Inflammatory macrophage treated with lipopolysaccharide for 4 hours (primary cell): Measurements from ENCODE around the gene ZNF133.
"Not testable (repeated sequence)": the region's sequence is repeated elsewhere in the genome, so short reads cannot be mapped to it uniquely, and the experiment has no call there.

Source experiments
- DNase-seq: peaks from one replicate; pipeline ENCODE4 v3.0.0-alpha.2; 2020

ZNF133 gene

GRCh38 chr20:18287546-18287914, 797 bp upstream of the ZNF133 start:
- no peak for DNase-seq

DNA sequence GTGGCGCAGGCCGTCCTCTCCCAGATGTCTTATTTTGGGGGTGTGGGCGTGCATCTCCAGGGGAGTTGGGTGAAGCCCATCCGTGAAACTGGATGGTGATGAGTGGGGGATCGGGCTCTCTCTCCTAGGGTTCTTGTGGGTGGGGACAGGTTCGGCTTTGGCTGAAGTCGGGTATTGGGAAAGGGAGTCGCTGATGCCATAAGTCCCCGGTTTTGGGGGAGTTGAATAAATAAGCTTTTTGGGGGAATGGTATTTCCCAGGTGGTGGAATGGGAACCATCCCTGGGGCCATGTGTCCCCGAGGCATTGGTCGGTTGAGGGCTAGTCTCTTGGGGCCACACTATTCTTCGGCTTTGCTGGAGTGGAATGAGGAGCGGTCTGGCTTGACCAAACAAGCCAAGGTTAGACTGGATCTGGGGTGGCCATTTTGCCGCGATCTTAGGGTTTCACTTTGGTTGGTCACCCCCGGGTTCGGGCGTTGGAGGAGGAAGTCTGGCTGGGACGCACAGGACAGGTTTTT, 481 bp downstream of the ZNF133 start:
- DNase-seq = no peak

DNA sequence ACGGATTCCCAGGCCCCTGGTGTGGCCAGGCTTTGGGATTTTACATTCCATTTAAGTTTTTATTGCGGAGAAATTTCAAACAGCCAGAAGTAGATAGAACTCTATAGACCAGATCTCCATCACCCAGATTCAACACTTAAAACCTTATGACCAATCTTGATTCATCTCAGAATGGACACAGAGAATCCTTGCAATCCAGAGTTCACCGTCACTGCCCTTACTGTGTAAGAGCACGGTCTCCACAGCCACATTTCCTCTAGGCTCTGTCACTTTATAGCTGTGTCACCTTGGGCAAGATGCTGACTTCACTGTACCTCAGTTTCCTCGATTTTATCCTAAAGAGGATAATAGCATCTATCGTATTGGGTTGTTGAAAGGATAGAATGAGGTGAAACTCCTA, 979 bp downstream of the ZNF133 start:
- DNase-seq = no peak

DNA sequence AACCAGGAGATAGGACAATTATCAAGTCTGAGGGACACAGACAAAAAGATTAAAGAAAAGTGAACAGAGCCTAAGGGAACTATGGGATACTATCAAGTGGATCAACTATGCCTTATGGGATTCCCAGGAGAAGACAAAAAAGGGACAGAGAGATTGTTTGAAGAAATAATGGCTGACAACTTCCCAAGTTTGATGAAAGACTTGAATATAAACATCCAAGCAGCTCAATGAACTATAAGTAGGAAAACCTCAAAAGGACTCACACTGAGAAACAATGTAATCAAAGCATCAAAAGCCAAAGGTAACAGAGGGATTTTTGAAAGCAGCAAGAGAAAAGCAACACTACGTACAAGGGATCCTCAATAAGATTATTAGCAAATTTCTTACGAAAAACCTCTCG, 11.0 kb downstream of the ZNF133 start:
- no peak for DNase-seq

GRCh38 chr20:18304618-18305017, 16.3 kb downstream of the ZNF133 start:
- no peak for DNase-seq

DNA sequence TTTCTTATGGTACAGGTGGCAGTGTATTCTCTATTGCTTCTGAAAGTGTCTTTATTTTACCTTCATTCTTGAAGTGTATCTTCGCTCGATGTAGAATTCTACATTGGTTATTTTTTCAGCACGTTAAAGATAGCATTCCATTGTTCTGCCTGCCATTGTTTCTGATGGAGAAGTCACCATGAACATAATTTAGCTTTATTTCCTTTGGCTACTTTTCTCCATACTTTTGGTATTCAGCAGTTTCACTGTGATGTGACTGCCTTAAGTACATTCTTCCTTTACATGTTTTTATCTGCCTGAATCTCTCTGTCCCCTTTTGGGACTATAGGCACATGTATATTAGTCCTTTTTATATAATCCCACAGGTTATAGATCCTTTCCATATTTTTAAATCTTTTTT, 19.0 kb downstream of the ZNF133 start:
- no peak for DNase-seq

GRCh38 chr20:18310051-18310450, 21.7 kb downstream of the ZNF133 start:
- DNase-seq = no peak

DNA sequence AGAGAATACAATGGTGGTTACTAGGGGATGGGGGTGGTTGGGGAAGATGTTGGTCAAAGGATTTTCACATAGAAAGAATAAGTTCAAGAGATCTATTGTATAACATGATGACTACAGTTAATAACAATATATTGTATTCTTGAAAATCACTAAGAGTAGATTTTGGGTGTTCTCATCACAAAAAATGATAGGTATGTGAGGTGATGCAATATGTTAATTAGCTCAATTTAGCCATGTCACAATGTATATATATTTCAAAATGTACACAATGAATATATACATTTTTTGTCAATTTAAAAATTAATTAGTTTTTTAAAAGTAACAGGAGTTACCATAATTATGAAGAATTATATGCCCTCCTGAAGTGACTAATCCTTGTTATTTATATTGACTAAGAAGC, 22.3 kb downstream of the ZNF133 start:
- DNase-seq = no peak

DNA sequence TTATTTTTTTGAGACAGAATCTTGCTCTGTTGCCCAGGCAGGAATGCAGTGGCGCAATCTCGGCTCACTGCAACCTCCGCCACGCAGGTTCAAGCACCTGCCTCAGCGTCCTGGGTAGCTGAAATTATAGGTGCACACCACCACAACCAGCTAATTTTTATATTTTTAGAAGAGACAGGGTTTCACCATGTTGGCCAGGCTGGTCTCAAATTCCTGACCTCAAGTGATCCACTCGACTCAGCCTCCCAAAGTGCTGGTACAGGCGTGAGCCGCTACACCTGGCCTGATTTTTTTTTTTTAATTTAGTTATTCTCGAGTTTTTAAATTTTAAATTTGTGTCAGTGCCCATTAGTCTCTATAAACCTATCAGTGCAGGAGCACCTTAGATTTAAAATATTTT, 24.4 kb downstream of the ZNF133 start:
- no peak for DNase-seq

DNA sequence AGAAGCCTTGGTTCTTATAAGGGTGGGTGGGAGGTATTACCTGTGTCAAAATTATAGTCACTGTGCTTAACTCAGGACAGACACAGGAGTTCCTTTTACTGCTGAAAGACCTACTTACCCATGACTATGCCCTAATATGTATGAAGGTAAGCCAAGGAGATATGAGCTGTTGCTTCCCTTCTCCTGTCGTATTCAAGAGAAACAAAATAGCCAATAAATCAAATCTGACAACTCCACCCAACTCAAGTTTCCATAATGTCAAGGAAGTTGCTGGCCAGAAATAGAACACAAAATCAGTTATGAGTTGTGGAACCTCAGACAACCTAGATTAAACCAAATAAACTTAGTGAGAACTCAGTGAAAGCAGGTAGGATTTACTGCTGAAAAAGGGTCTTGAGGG, 25.1 kb downstream of the ZNF133 start:
- no peak for DNase-seq

- DNase-seq = no peak
Observed at GRCh38 chr20:18314786-18315406, 26.6 kb downstream of the ZNF133 start.

GRCh38 chr20:18316166-18316565, 27.8 kb downstream of the ZNF133 start:
- no peak for DNase-seq

GRCh38 chr20:18321316-18321715, 33.0 kb downstream of the ZNF133 start:
- no peak for DNase-seq

DNA sequence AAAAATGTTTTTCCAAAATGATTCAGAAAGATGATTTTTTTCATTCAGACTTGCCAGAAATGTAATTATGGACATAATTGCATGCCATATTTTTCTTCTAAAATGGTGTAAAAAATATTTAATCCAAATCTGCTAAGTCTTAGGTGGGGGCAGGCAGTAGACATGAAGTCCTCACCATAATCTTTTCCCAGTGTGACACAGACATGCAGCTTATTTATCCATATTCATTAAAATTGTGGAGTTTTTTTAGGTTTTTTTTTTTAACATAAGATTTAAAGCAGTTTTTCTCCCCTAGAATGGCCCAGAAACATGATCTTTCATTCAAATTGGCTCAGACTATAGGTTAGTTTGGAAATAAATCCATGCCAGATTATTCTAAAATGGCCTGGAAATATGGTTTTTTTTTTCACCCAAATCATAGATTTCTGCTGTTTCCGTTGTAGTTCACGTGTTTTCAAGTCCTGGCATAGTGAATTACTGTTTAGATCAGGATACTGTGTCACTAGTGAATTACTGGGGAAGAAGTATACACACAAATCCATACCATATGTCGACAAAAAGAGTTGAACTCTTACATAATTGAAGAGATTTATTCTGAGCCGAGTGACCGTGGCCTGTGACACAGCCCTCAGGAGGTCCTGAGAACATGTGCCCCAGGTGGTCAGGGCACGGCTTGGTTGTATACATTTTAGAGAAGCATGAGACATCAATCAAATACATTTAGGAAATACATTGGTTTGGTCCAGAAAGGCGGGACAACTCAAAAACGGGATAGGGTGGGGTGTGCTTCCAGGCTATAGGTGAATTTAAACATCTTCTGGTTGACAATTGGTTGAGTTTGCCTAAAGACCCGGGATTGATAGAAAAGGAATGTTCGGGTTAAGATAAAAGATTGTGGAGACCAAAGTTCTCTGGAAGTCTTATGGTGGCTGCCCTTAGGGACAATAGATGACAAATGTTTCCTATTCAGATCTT, 33.9 kb downstream of the ZNF133 start:
- DNase-seq = no peak

- DNase-seq = no peak
Observed at GRCh38 chr20:18323705-18324104, 35.4 kb downstream of the ZNF133 start.

DNA sequence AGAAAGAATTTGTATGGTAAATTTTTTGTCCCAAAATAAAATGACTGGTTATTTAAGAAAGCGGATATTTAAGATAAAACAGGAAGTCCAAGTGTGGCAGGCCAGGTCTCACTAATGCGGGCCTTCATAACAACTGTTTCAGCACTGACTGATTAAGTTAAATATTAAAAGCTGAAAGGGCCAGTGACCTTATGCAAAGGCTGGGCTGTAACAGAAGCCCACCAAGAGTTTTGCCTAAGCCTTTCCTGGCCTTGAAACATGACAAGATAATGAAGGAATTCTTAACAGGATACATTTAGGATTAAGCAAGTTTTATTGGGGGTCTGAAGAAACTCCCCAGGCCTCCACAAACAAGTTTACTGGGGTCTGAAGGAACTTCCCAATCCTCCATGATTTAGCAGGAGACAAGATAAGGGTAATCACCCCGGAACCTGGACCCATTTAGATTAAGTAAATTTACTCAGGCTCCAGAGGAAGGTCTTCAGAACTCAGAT, 36.3 kb downstream of the ZNF133 start:
- DNase-seq = peak; percentile 3

DNA sequence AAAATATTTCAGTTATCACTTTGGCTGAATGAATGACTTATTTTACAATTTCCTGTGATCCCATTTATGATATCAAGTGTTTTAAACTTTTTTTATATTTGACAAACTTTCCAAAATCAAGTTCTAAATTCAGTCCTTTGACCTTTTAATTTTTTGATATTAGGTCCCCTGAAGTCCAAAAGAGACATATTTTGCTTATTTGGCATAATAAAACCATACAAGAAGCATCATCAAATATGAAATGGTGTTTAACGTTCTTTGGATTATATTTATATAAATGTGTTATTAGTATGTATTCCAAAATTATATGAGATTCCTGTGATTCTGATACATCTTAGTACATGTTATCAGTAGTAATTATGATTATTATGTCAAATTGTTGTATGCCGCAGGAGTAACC, 38.7 kb downstream of the ZNF133 start:
- no peak for DNase-seq

DNA sequence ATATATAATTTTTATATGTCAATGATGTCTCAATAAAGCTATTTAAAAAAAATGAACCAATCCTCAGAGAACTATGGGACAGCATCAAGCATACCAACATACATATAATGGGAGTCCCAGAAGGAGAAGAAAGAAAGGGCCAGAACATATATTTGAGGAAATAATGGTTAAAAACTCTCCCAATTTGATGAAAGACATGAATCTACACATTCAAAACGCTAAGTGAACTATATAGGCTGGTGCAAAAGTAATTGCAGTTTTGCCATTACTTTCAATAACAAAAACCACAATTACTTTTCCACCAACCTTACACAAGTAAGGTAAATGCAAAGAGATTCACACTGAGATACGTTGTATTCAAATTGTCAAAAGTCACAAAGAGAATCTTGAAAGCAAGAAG, 43.4 kb downstream of the ZNF133 start:
- DNase-seq = no peak

GRCh38 chr20:18349749-18350148, 61.4 kb downstream of the ZNF133 start:
- not testable (repeated sequence) for DNase-seq

DNA sequence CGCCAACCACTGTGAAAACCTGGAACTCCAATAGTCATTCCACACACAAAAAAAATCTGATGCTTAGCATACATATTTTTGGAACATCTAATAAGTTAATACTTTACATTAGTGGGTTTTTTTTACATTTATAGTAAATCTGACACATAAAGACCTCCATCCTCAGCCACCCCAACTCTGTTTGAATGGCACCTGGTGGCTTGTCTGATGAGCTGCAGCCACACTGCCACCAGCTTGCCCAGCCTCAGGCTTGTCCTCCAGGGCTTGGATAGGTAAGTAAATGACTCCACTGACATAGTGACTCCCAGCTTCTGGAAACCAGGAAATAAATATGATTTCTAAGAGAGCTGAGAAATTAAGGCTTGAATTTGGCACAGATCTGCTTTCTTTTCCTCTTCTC, 71.5 kb downstream of the ZNF133 start:
- DNase-seq = no peak

GRCh38 chr20:18360635-18361034, 72.3 kb downstream of the ZNF133 start:
- no peak for DNase-seq

GRCh38 chr20:18361678-18362077, 73.4 kb downstream of the ZNF133 start:
- no peak for DNase-seq

DNA sequence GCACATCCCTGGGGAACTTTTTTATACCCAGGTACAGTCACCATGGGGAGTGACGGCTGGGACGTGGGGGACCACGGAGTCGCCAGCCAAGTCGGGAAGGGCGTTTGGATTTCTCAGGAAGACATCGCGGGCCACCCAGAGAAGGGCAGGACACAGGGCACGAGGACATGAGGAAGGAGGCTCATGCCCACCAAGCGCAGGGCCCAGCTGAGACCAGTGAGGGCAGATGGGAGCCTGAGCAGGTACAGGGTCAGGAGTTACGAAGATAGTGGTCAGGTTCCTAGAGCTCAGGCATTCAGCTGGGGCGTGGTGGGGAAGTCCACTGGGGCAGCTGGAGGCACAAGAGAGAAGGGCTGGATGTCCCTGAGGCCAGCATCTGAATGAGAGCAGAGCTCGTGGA, 74.6 kb downstream of the ZNF133 start:
- no peak for DNase-seq

DNA sequence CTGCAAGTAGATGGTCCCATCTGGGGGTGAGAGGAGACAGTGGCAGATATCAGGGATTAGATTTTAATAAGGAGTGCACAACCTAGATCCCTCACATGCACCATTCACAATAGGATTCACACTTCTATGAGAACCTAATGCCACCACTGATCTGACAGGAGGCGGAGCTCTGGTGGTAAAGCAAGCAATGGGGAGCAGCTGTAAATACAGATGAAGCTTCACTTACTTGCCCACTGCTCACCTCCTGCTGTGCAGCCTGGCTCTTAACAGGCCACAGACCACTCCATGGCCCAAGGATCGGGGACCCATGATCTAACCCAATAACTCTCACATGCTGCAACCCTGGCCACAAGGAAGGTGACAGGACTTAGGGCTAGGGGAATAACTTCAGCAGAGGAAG, 75.4 kb downstream of the ZNF133 start:
- DNase-seq = no peak
